K562 (cell line): ENCODE data around the gene DUOX2. TPM values are rescaled to one million over a fixed set of nuclear protein-coding genes. Genes with fewer than 3 reads are reported as not detected.

Source experiments
- ATAC-seq: fragments of 200-7000 bp; cut with Tn5 transposase; 3 replicates; pipeline ENCODE4 v1.9.1; 2020; ENCODE audit warnings: moderate library complexity
- BruUV-seq: library from RNA; stranded (reverse); fragments of 400-500 nt; replicated peaks from 2 replicates; lab custom pipeline; 2021; lab: Mats Ljungman, UMichigan
- CTCF ChIA-PET: fragments of 300-600 bp; formaldehyde crosslinking; extraction: SDS; loops from one replicate; lab custom pipeline; 2021; ENCODE audit warnings: low intra/inter-chr PET ratio; lab: Yijun Ruan, JAX
- POLR2A ChIA-PET: fragments of 300-600, 350-650 bp; sonication (Branson Sonifier 250); formaldehyde crosslinking; extraction: SDS; loops from one replicate; lab custom pipeline; 2021; ENCODE audit warnings: antibody characterized with exemption, inconsistent platforms; lab: Yijun Ruan, JAX
- DNase-seq, 4 experiments: peaks; one replicate each; pipeline versions ENCODE4 v3.0.0 to v3.0.0-alpha.2; 2011 to 2018; ENCODE audit warnings: low spot score in 3 of 4, mixed read lengths in 3 of 4; ENCODE audit errors: extremely low read depth in 1 of 4
- FAIRE-seq: peaks from 2 replicates; lab custom pipeline; 2011; peaks lifted over from hg19 to GRCh38; lab: Jason Lieb, UNC
- H2AFZ ChIP-seq: 2 replicates; pipeline ENCODE4 v1.6.0; 2011; ENCODE audit warnings: low read depth, low read length, control low read depth, inconsistent platforms
- H3K27ac ChIP-seq: fragments of 200-600 bp; 3 replicates; pipeline ENCODE4 v1.8.0; 2011; ENCODE audit warnings: low read depth, mild to moderate bottlenecking, control low read depth, inconsistent platforms, low read length, moderate library complexity, mixed read lengths; ENCODE audit errors: extremely low read depth
- H3K27me3 ChIP-seq, 2 experiments: fragments of 300-600 bp in 1 of 2; 2 replicates in 1 of 2; 3 replicates in 1 of 2; pipeline versions ENCODE4 v1.6.0 to v1.8.0; 2011; ENCODE audit warnings: inconsistent platforms in 2 of 2, low read length in 2 of 2, mild to moderate bottlenecking in 1 of 2, mixed read lengths in 1 of 2, moderate library complexity in 1 of 2; ENCODE audit not compliant: control insufficient read depth in 2 of 2, insufficient read depth in 2 of 2
- H3K36me3 ChIP-seq: fragments of 300-600 bp; 3 replicates; pipeline ENCODE4 v1.8.0; 2011; ENCODE audit warnings: mild to moderate bottlenecking, low read length, inconsistent platforms; ENCODE audit not compliant: control insufficient read depth, insufficient read depth
- H3K4me1 ChIP-seq, 2 experiments: fragments of 200-600 bp in 1 of 2; replicated peaks in 1 of 2; 2 replicates in 1 of 2; 3 replicates in 1 of 2; pipeline versions ENCODE4 v1.5.1 to v1.8.0; 2011; ENCODE audit warnings: inconsistent platforms in 2 of 2, low read length in 2 of 2, mild to moderate bottlenecking in 1 of 2, mixed read lengths in 1 of 2, moderate library complexity in 1 of 2; ENCODE audit not compliant: control insufficient read depth in 2 of 2, insufficient read depth in 2 of 2
- H3K4me2 ChIP-seq: 2 replicates; pipeline ENCODE4 v1.6.1; 2011; ENCODE audit warnings: low read length, control low read depth, inconsistent platforms, mixed read lengths; ENCODE audit not compliant: insufficient read depth
- H3K4me3 ChIP-seq: fragments of 200-600 bp; sonication (generic), shearing (Covaris generic); 2 replicates; pipeline ENCODE4 v1.5.1; 2016; ENCODE audit warnings: control low read depth, inconsistent platforms
- H3K79me2 ChIP-seq: fragments of 200-600 bp; 3 replicates; pipeline ENCODE4 v1.8.0; 2011; ENCODE audit warnings: low read length, inconsistent platforms; ENCODE audit not compliant: control insufficient read depth, insufficient read depth
- H3K9ac ChIP-seq, 2 experiments: 2 replicates each; pipeline versions ENCODE4 v1.6.0 to v1.6.1; 2011; ENCODE audit warnings: low read depth in 2 of 2, low read length in 2 of 2, control low read depth in 1 of 2, inconsistent platforms in 1 of 2, mild to moderate bottlenecking in 1 of 2, mixed read lengths in 1 of 2; ENCODE audit not compliant: insufficient read depth in 1 of 2
- H3K9me1 ChIP-seq: one replicate; pipeline ENCODE4 v1.6.0; 2011; ENCODE audit warnings: inconsistent platforms, mild to moderate bottlenecking, low read length, moderate library complexity; ENCODE audit not compliant: control insufficient read depth, insufficient read depth
- H3K9me3 ChIP-seq: replicated peaks from 2 replicates; pipeline ENCODE4 v1.5.1; 2011; ENCODE audit warnings: low read depth, low read length, inconsistent platforms; ENCODE audit not compliant: control insufficient read depth, insufficient read depth
- H4K20me1 ChIP-seq: replicated peaks from 2 replicates; pipeline ENCODE4 v1.6.1; 2011; ENCODE audit warnings: low read length, inconsistent platforms, mixed read lengths; ENCODE audit not compliant: control insufficient read depth, insufficient read depth
- MCM3 ChIP-seq: fragments of 450-650 bp; IDR thresholded peaks from 2 replicates; pipeline ENCODE4 v1.6.1; 2016
- SMC3 ChIP-seq: conservative IDR thresholded peaks from 2 replicates; pipeline ENCODE4 v1.6.1; 2011; ENCODE audit warnings: low read depth, low read length, improper control_type of control experiment; ENCODE audit not compliant: insufficient read depth
- ZNF695 ChIP-seq: fragments of 450-650 bp; formaldehyde crosslinking; IDR thresholded peaks from 2 replicates; pipeline ENCODE4 v1.4.0; 2020; ENCODE audit warnings: mild to moderate bottlenecking, moderate library complexity
- WGBS: fragments of 100-300 bp; shearing (Covaris generic); methylation state at CpG from one replicate; pipeline ENCODE4 v1.1.6; 2016; ENCODE audit warnings: low coverage, mixed read lengths; ENCODE audit not compliant: insufficient coverage; ENCODE audit errors: missing lambda C conversion rate; 5-methylcytosine and 5-hydroxymethylcytosine counted together
- in situ Hi-C: fragments of 300-500 bp; cut with MboI; formaldehyde crosslinking; loops from 4 replicates; pipeline ENCODE4 v1.15.0; 2018; ENCODE audit warnings: inconsistent platforms, mixed read lengths
- intact Hi-C: fragments of 100-400 bp; cut with micrococcal nuclease; formaldehyde crosslinking; loops from 2 replicates; pipeline ENCODE4 v1.14.2; 2022
- polyA plus RNA-seq, 8 experiments: library from polyadenylated mRNA; depleted of rRNA in 4 of 8; stranded (reverse) in 5 of 8; unstranded in 3 of 8; fragments of >200 nt; fragmentation: Nextera tagmentation in 2 of 8; fragmentation: Illumina TruSeq in 1 of 8; extraction: Ambion mirVana in 2 of 8; extraction: Trizol in 1 of 8; gene quantifications; 2 replicates each; pipeline versions ENCODE4 v1.2.1 to v1.2.3, GENCODE V29; 2011 to 2014; ENCODE audit warnings: inconsistent platforms in 1 of 8, missing spikeins in 1 of 8
- total RNA-seq, 7 experiments: library from RNA; depleted of rRNA in 6 of 7; stranded (reverse); fragments of >200 nt in 6 of 7; fragmentation: Illumina TruSeq in 2 of 7; extraction: Trizol in 2 of 7; gene quantifications; 2 replicates each; pipeline versions ENCODE4 v1.2.1 to v1.2.3, GENCODE V29; 2011 to 2021; ENCODE audit warnings: low replicate concordance in 1 of 7

Gene DUOX2
- total and polyA plus RNA-seq, 9 of the 15 experiments (the other 6 are each of a cell fraction or from before 2014, with no cell fraction given): 0.01 to 0.03 (median 0.02) TPM; not detected in 6

DNA sequence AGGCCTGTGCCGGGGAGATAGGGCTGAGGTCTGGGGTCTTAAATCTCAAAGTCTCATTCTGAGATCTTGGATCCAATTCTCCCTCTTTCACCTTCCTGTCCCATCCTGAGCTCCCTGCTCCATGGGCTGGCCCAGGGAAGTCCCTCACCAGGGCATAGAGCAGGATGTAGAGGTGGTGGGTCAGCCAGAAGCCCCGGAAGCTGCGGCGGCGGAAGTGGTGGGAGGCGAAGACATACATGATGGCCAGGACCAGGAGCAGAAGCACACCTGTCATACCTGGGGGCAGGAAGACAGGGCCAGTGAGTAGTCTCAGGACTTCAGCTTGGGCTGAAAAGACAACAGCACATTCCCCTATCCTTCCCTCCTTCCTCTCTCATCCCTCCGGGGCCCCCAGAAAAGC is 16.5 kb downstream of the DUOX2 start:
- intact Hi-C loops: no loop called here
- Histone ChIP-seq H3K36me3 (no peaks in the 10 kb centered on the region), H4K20me1 (no peaks in the 10 kb centered on the region; the same call in 1 of the 2 replicates), H3K4me2 (no peak overlapping the region), H3K9me1 (no peaks in the 10 kb centered on the region), H3K79me2 (no peaks in the 10 kb centered on the region), H3K4me1 (peaks cover 0 to 5% of the 10 kb centered on the region in 2 experiments; a peak in 3 of 5 replicates), H2AFZ (no peak overlapping the region), H3K9ac (no peak overlapping the region), H3K9me3 (no peaks in the 10 kb centered on the region), H3K27ac (no peak overlapping the region), H3K4me3 (no peak overlapping the region), H3K27me3 (no peaks in the 10 kb centered on the region)
- no TSS peak for BruUV-seq
- CTCF ChIA-PET: no interaction called here
- 36% methylated on average over 4 of the region's 7 CpGs for whole genome bisulfite sequencing
- no peak for DNase-seq
- in situ Hi-C loops: no loop called here
- no peak for FAIRE-seq
- TF ChIP-seq ZNF695 (CRISPR knock-in tag) (no peak), MCM3 (no peak)
- POLR2A ChIA-PET: interaction anchor here (1.2 to 1.3 kb wide), 2 partner anchors 9 to 11 kb away, joined by 3 to 4 read pairs; no protein-coding TSS in a partner anchor
- ATAC-seq: no peak

DNA sequence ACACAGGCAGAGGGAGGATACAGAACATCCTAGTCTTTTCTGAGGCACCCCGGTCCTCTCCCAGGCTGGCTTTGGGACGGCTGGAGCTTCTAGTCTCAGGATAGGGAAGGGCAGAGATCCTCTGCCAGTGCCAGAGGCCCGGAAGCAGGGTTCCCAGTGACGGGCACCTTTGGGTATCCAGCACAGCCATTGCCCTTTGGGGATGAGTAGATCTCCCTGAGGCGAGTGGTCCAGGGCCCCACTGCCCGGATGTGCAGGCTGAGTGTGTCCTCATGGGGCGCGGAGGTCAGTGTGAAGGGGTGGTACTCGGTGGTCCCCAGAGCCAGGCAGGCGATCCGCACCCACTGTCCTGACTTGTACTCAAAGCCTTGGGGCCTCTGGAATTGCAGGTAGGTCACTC is 18.3 kb downstream of the DUOX2 start:
- POLR2A ChIA-PET: interaction anchor here (1.1 kb wide), 1 partner anchor 12 kb away, joined by 3 read pairs; no protein-coding TSS in a partner anchor

More for the DNA sequence above, 18.3 kb downstream of the DUOX2 start:
- Histone ChIP-seq H2AFZ (no peak overlapping the region), H3K9me3 (no peaks in the 10 kb centered on the region), H3K27me3 (no peaks in the 10 kb centered on the region), H3K4me1 (peaks cover 11 to 13% of the 10 kb centered on the region in 2 experiments; a peak in 4 of 5 replicates), H3K4me2 (no peak overlapping the region), H3K36me3 (no peaks in the 10 kb centered on the region), H4K20me1 (no peaks in the 10 kb centered on the region), H3K9me1 (no peaks in the 10 kb centered on the region), H3K4me3 (no peak overlapping the region), H3K79me2 (no peaks in the 10 kb centered on the region), H3K27ac (no peak overlapping the region), H3K9ac (no peak overlapping the region)
- in situ Hi-C loops (no loop called here), intact Hi-C loops (no loop called here)
- 37% methylated on average over 10 of the region's 11 CpGs for WGBS
- ATAC-seq: no peak
- TF ChIP-seq SMC3: no peak
- DNase-seq: no peak
- no TSS peak for BruUV-seq
- CTCF ChIA-PET: no interaction called here
- no peak for FAIRE-seq
